Activated CD4-positive, alpha-beta T cell treated with anti-CD3 and anti-CD28 coated beads for 36 hours (primary cell): ENCODE data around the gene SPTBN4. TPM values are rescaled to one million over a fixed set of nuclear protein-coding genes. Genes with fewer than 3 reads are reported as not detected.
A peak's percentile ranks its signal among the peaks of the same experiment; 100 is the strongest.

ENCODE experiments used
- ATAC-seq: fragments of 200-7000 bp; cut with Tn5 transposase; one replicate; pipeline ENCODE4 v1.10.0; 2021; ENCODE audit warnings: mild to moderate bottlenecking, moderate library complexity
- CTCF ChIA-PET: fragments of 350-600 bp; sonication (Branson Sonifier 250); formaldehyde crosslinking; loops from one replicate; lab custom pipeline; 2021; ENCODE audit warnings: antibody characterized with exemption; lab: Charles Lee
- POLR2A ChIA-PET: fragments of 350-600 bp; sonication (Branson Sonifier 250); formaldehyde crosslinking; loops from one replicate; lab custom pipeline; 2021; ENCODE audit warnings: antibody characterized with exemption, inconsistent platforms; lab: Charles Lee
- DNase-seq: peaks from one replicate; pipeline ENCODE4 v3.0.0-alpha.2; 2020
- H3K27ac Mint-ChIP-seq: one replicate; pipeline ENCODE4 v1.8.0; 2021; ENCODE audit warnings: mixed read lengths
- H3K27me3 Mint-ChIP-seq: one replicate; pipeline ENCODE4 v1.8.0; 2021; ENCODE audit warnings: mixed read lengths
- H3K36me3 Mint-ChIP-seq: one replicate; pipeline ENCODE4 v1.8.0; 2021; ENCODE audit warnings: low read depth, mixed read lengths
- H3K4me1 Mint-ChIP-seq: one replicate; pipeline ENCODE4 v1.8.0; 2021; ENCODE audit warnings: mixed read lengths
- H3K4me3 Mint-ChIP-seq: one replicate; pipeline ENCODE4 v1.8.0; 2021; ENCODE audit warnings: mild to moderate bottlenecking, moderate library complexity, mixed read lengths
- H3K9me3 Mint-ChIP-seq: one replicate; pipeline ENCODE4 v1.8.0; 2021; ENCODE audit warnings: low read depth, mixed read lengths
- intact Hi-C, 2 experiments: fragments of 100-400 bp; cut with DNase I in 1 of 2; cut with micrococcal nuclease in 1 of 2; formaldehyde crosslinking; loops; one replicate each; pipeline versions ENCODE4 v1.14.2 to v1.15.1; 2022 to 2024; cut with DNase I, micrococcal nuclease
- total RNA-seq, 2 experiments: library from RNA; stranded (reverse); gene quantifications; one replicate each; pipeline ENCODE4 v1.2.3, GENCODE V29; 2021

Gene SPTBN4
- total RNA-seq, 2 experiments from 2014 or later: 2.4 to 2.5 TPM

DNA sequence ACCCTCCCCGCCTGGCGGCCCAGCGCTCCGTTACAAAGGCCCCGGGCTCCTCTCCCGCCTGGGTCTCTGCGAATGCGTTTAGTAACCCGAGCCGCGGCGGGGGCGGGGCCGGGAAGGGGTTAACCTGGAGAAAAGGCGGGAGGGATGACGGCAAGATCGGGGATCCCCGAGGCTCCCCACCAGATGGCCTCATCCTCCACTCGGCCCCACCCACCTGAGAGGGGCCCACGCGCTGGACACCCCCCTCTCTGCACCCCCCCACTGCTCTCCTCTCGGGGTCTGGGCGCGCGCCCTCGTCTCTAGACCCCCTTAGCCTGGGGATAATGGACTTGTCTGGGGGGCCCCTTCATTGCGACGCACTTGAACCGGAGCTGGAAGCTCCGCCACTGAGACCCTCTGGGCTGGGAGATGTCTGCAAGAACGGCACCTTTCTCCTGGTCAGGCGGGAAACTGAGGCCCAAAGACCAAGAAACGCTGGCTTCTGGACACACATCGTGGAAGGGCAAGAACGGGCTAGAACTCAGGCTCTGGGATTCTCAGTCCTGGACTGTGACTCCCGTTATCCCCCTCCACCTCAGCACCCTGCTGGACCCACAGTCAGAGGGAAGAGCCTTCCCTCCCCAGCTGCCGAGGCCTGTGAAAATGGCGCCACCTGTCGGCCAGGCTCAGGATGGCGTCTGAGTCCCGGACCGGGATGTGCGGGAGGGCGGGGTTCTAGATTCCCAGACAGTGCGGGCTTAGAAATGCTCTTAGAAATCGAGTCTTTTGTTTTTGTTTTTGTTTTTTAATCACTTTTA lies 131.5 kb downstream of the SPTBN4 start:
- CTCF ChIA-PET: interaction anchor here (0.5 to 2.7 kb wide), 11 partner anchors 10 to 615 kb away, joined by 3 to 15 read pairs (median 3); no protein-coding TSS in a partner anchor
- H3K4me1 Mint-ChIP-seq: peaks cover 50% of the 10 kb centered on the region

GRCh38 chr19:40598918-40599307 lies 132.1 kb downstream of the SPTBN4 start:
- Mint-ChIP-seq H3K4me3 (no peak overlapping the region), H3K27me3 (peaks cover 34% of the 10 kb centered on the region), H3K27ac (no peak overlapping the region), H3K9me3 (no peaks in the 10 kb centered on the region), H3K36me3 (no peaks in the 10 kb centered on the region), H3K4me1 (peaks cover 56% of the 10 kb centered on the region)
- intact Hi-C loops: loop anchor here (1.0 to 5.0 kb wide), 8 partner anchors 23 to 460 kb away; partner anchors contain the start of gene SHKBP1 (in 1 of the 2)
- POLR2A ChIA-PET: no interaction called here
- DNase-seq (no peak), ATAC-seq (no peak)
- CTCF ChIA-PET: interaction anchor here (0.5 to 2.7 kb wide), 11 partner anchors 9 to 476 kb away, joined by 3 to 18 read pairs (median 4); no protein-coding TSS in a partner anchor

More for the DNA sequence above, 131.5 kb downstream of the SPTBN4 start:
- POLR2A ChIA-PET: interaction anchor here (0.6 kb wide), 1 partner anchor 49 kb away, joined by 8 read pairs; no protein-coding TSS in a partner anchor
- Mint-ChIP-seq H3K27me3 (peaks cover 34% of the 10 kb centered on the region), H3K27ac (no peak overlapping the region), H3K36me3 (no peaks in the 10 kb centered on the region), H3K9me3 (no peaks in the 10 kb centered on the region), H3K4me3 (peak overlapping the region; percentile 23)
- ATAC-seq (peak; percentile 71), DNase-seq (peak; percentile 92)
- intact Hi-C loops: loop anchor here (1.0 to 5.0 kb wide), 8 partner anchors 22 to 460 kb away; partner anchors contain the start of gene SHKBP1 (in 1 of the 2)

DNA sequence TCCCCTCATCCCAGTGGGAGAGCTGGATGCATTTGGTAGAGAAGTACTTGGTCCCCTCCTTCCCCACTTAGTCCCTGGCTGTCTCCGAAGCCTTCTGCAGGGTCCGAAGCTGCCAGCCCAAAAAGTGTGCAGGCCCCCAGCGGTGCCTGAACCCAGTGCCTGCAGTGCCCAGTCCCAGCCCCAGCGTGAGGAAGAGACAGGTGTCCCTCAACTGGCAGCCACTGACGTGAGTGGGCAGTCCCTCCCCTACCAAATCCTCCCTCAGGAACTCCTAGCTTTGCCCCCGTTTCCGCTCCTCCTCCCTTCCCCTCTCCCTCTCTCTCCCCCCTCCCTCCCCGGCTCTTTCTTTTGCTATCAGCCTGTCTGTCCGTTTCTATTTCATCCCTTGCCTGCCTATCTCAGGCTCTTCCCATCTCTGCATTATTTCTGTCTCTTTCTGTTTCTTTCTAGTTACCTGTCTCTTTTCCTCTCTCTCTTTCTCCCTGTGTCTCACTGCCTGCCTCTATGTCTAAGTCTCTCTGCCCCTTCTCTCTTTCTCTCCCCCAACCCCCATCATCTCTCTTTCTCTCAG lies 132.6 kb downstream of the SPTBN4 start:
- H3K9me3 Mint-ChIP-seq: no peaks in the 10 kb centered on the region
- H3K4me1 Mint-ChIP-seq: peaks cover 57% of the 10 kb centered on the region
- ATAC-seq (no peak), DNase-seq (no peak)
- no peak overlapping the region for H3K27ac Mint-ChIP-seq
- H3K4me3 Mint-ChIP-seq: no peak overlapping the region
- peaks cover 34% of the 10 kb centered on the region for H3K27me3 Mint-ChIP-seq
- POLR2A ChIA-PET: no interaction called here
- CTCF ChIA-PET: interaction anchor here (0.6 to 2.7 kb wide), 9 partner anchors 9 to 475 kb away, joined by 3 to 18 read pairs (median 3); no protein-coding TSS in a partner anchor
- no peaks in the 10 kb centered on the region for H3K36me3 Mint-ChIP-seq
- intact Hi-C loops: loop anchor here (2.0 to 5.0 kb wide), 3 partner anchors 52 to 461 kb away; no protein-coding TSS in a partner anchor

GRCh38 chr19:40599902-40600569 lies 133.2 kb downstream of the SPTBN4 start:
- Mint-ChIP-seq H3K36me3 (no peaks in the 10 kb centered on the region), H3K9me3 (no peaks in the 10 kb centered on the region), H3K27me3 (peaks cover 34% of the 10 kb centered on the region), H3K4me3 (no peak overlapping the region), H3K4me1 (peaks cover 57% of the 10 kb centered on the region), H3K27ac (no peak overlapping the region)
- CTCF ChIA-PET: interaction anchor here (0.6 to 2.7 kb wide), 10 partner anchors 8 to 295 kb away, joined by 3 to 18 read pairs (median 4); no protein-coding TSS in a partner anchor
- intact Hi-C loops: loop anchor here (2.0 to 10.0 kb wide), 4 partner anchors 53 to 755 kb away; partner anchors contain the start of gene FBL (in 1 of the 2)
- POLR2A ChIA-PET: no interaction called here
- DNase-seq: no peak
- ATAC-seq: no peak

DNA sequence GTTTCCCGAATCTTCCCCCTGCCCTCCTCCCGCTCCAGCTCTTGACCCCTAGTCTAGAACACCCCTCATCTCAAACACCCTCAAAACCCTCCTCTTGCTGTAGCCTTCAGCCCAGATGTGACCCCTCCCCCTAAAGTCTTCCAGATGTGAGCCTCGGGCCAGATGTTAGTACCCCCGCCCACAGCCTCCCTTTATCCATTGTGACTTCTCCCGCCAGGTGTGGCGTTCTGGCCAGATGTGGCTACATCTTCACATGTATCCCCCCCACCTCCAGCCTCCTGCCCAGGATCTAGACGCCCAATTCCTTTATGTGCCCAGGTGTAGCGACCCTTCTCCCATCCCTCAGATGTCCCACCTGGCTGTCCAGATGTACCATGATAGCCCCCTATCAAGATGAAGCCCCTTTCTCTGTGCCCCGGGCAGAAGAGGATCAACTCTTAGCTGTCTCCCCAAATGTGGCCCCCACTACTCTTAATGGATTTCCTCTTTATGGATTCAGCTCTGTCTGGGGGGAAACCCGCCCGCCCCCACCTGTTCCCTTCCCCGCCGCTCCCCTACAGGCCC lies 133.9 kb downstream of the SPTBN4 start:
- Mint-ChIP-seq H3K9me3 (no peaks in the 10 kb centered on the region), H3K27ac (no peak overlapping the region), H3K36me3 (no peaks in the 10 kb centered on the region), H3K4me1 (peaks cover 60% of the 10 kb centered on the region), H3K4me3 (peak overlapping the region; percentile 43), H3K27me3 (peaks cover 34% of the 10 kb centered on the region)
- ATAC-seq (no peak), DNase-seq (no peak)
- CTCF ChIA-PET: interaction anchor here (0.6 to 2.7 kb wide), 9 partner anchors 8 to 295 kb away, joined by 3 to 18 read pairs (median 4); no protein-coding TSS in a partner anchor
- intact Hi-C loops: loop anchor here in 1 of 2 experiments (10.0 kb wide), 1 partner anchor 756 kb away; the partner anchor contains the start of gene FBL
- POLR2A ChIA-PET: no interaction called here

GRCh38 chr19:40601134-40601974 lies 134.6 kb downstream of the SPTBN4 start, which contains the start of gene LTBP4:
Gene LTBP4, plus strand, starts transcription at chr19:40601369. Its CDS starts 19 bp downstream, at chr19:40601388.
- intact Hi-C loops: loop anchor here in 1 of 2 experiments (10.0 kb wide), 1 partner anchor 757 kb away; the partner anchor contains the start of gene FBL
- ATAC-seq: no peak
- Mint-ChIP-seq H3K4me3 (peak within 1 kb of the TSS; percentile 44), H3K27ac (no peak within 1 kb of the TSS), H3K36me3 (no peaks in the 10 kb centered on the region), H3K4me1 (peaks cover 65% of the 10 kb centered on the region), H3K27me3 (peaks cover 31% of the 10 kb centered on the region), H3K9me3 (no peaks in the 10 kb centered on the region)
- POLR2A ChIA-PET: interaction anchor here (0.7 kb wide), 1 partner anchor 28 kb away, joined by 3 read pairs; no protein-coding TSS in a partner anchor
- peak; percentile 53 for DNase-seq
- CTCF ChIA-PET: interaction anchor here (0.6 to 2.7 kb wide), 5 partner anchors 8 to 88 kb away, joined by 3 to 18 read pairs (median 4); no protein-coding TSS in a partner anchor

DNA sequence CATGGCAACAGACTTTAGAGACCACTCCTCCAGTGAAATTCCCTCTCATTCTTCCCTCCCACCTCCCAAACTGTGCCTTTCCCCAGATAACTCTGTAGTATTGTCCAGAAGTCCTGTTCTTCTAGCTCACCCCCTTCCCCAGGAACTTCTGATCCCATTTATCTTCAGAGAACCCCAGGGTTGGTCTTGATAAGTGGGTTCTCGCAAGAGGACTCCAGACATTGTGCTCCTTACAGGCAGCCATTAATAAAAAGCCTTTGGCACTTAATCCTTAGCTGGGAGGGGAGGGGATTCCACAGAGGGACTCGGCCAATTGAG lies 136.2 kb downstream of the SPTBN4 start:
- CTCF ChIA-PET: interaction anchor here (1.0 to 4.1 kb wide), 8 partner anchors 10 to 139 kb away, joined by 3 to 24 read pairs (median 4); partner anchors contain the start of gene BLVRB
- Mint-ChIP-seq H3K9me3 (no peaks in the 10 kb centered on the region), H3K27me3 (peaks cover 25% of the 10 kb centered on the region), H3K27ac (no peak overlapping the region), H3K4me3 (no peak overlapping the region), H3K4me1 (peaks cover 69% of the 10 kb centered on the region), H3K36me3 (no peaks in the 10 kb centered on the region)
- intact Hi-C loops: loop anchor here in 1 of 2 experiments (1.0 to 10.0 kb wide), 2 partner anchors 31 to 758 kb away; partner anchors contain the start of gene FBL
- no peak for ATAC-seq
- DNase-seq: no peak
- POLR2A ChIA-PET: interaction anchor here (1.9 kb wide), 1 partner anchor 10 kb away, joined by 15 read pairs; no protein-coding TSS in a partner anchor

GRCh38 chr19:40603389-40604170 lies 136.8 kb downstream of the SPTBN4 start:
- ChIA-PET POLR2A (interaction anchor here (0.5 to 1.9 kb wide), 3 partner anchors 10 to 377 kb away, joined by 3 to 15 read pairs (median 3); no protein-coding TSS in a partner anchor), CTCF (interaction anchor here (0.6 to 4.1 kb wide), 9 partner anchors 10 to 138 kb away, joined by 3 to 24 read pairs (median 4); partner anchors contain the start of gene BLVRB)
- H3K27ac Mint-ChIP-seq: no peak overlapping the region
- DNase-seq (peak; percentile 99), ATAC-seq (peak; percentile 80)
- peaks cover 22% of the 10 kb centered on the region for H3K27me3 Mint-ChIP-seq
- intact Hi-C loops: loop anchor here (1.0 to 10.0 kb wide), 15 partner anchors 12 to 759 kb away; partner anchors contain the start of genes AKT2 (in 1 of the 2), BLVRB (in 1 of the 2), C19orf47 (in 1 of the 2) and EGLN2 (in 1 of the 2)
- peaks cover 66% of the 10 kb centered on the region for H3K4me1 Mint-ChIP-seq
- H3K4me3 Mint-ChIP-seq: peak overlapping the region; percentile 52
- no peaks in the 10 kb centered on the region for H3K36me3 Mint-ChIP-seq
- no peaks in the 10 kb centered on the region for H3K9me3 Mint-ChIP-seq
